ENCODE data around the gene STMN1. TPM values are rescaled to one million over a fixed set of nuclear protein-coding genes. Genes with fewer than 3 reads are reported as not detected.
A peak's percentile ranks its signal among the peaks of the same experiment; 100 is the strongest.
"Not testable (repeated sequence)": the region's sequence is repeated elsewhere in the genome, so short reads cannot be mapped to it uniquely, and the experiment has no call there.

Gene STMN1
- total RNA-seq, 1 donor from 2014 or later: 2,298 TPM

GRCh38 chr1:25948641-25949040 is 42.4 kb upstream of the STMN1 start:
- Mint-ChIP-seq H3K27ac (ENCODE audit: unreplicated experiment) (no peak overlapping the region), H3K4me3 (ENCODE audit: unreplicated experiment) (no peak overlapping the region), H3K9me3 (ENCODE audit: unreplicated experiment) (peaks cover 6% of the 10 kb centered on the region), H3K4me1 (ENCODE audit: low read depth, unreplicated experiment) (peaks cover 10% of the 10 kb centered on the region), H3K27me3 (ENCODE audit: unreplicated experiment) (peaks cover 5% of the 10 kb centered on the region), H3K36me3 (ENCODE audit: unreplicated experiment) (no peaks in the 10 kb centered on the region)
- DNase-seq: no peak
- no peak for TF ChIP-seq CTCF (IDR thresholded peaks at IDR 0.05; ENCODE audit: partially characterized antibody, unreplicated experiment)

DNA sequence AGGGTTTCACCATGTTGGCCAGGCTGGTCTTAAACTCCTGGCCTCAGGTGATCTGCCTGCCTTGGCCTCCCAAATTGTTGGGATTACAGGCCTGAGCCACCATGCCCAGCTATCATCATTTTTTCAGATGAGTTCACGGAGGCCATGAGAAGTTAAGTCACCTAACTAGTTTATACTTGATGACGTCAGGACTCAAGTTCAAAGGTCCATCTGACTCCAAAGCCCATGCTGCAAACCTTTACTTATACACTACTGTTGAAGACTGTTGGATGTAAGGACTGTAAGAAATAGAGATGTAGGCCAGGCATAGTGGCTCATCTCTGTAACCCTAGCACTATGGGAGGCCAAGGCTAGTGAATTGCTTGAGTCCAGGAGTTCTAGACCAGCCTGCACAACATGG is 40.8 kb upstream of the STMN1 start:
- H3K4me1 Mint-ChIP-seq (ENCODE audit: low read depth, unreplicated experiment): peaks cover 5% of the 10 kb centered on the region
- H3K27ac Mint-ChIP-seq (ENCODE audit: unreplicated experiment): no peak overlapping the region
- no peak for DNase-seq
- H3K4me3 Mint-ChIP-seq (ENCODE audit: unreplicated experiment): no peak overlapping the region
- no peaks in the 10 kb centered on the region for H3K9me3 Mint-ChIP-seq (ENCODE audit: unreplicated experiment)
- peaks cover 5% of the 10 kb centered on the region for H3K36me3 Mint-ChIP-seq (ENCODE audit: unreplicated experiment)
- H3K27me3 Mint-ChIP-seq (ENCODE audit: unreplicated experiment): peaks cover 5% of the 10 kb centered on the region
- TF ChIP-seq CTCF (IDR thresholded peaks at IDR 0.05; ENCODE audit: partially characterized antibody, unreplicated experiment): no peak

GRCh38 chr1:25945761-25946160 is 39.5 kb upstream of the STMN1 start:
- peaks cover 5% of the 10 kb centered on the region for H3K36me3 Mint-ChIP-seq (ENCODE audit: unreplicated experiment)
- no peak for TF ChIP-seq CTCF (IDR thresholded peaks at IDR 0.05; ENCODE audit: partially characterized antibody, unreplicated experiment)
- H3K4me3 Mint-ChIP-seq (ENCODE audit: unreplicated experiment): no peak overlapping the region
- peaks cover 5% of the 10 kb centered on the region for H3K27me3 Mint-ChIP-seq (ENCODE audit: unreplicated experiment)
- peak overlapping the region; percentile 75 for H3K27ac Mint-ChIP-seq (ENCODE audit: unreplicated experiment)
- no peaks in the 10 kb centered on the region for H3K9me3 Mint-ChIP-seq (ENCODE audit: unreplicated experiment)
- H3K4me1 Mint-ChIP-seq (ENCODE audit: low read depth, unreplicated experiment): peaks cover 5% of the 10 kb centered on the region
- no peak for DNase-seq

- peaks cover 5% of the 10 kb centered on the region for H3K36me3 Mint-ChIP-seq (ENCODE audit: unreplicated experiment)
- no peak for TF ChIP-seq CTCF (IDR thresholded peaks at IDR 0.05; ENCODE audit: partially characterized antibody, unreplicated experiment)
- H3K27me3 Mint-ChIP-seq (ENCODE audit: unreplicated experiment): peaks cover 5% of the 10 kb centered on the region
- no peak overlapping the region for H3K27ac Mint-ChIP-seq (ENCODE audit: unreplicated experiment)
- H3K9me3 Mint-ChIP-seq (ENCODE audit: unreplicated experiment): no peaks in the 10 kb centered on the region
- no peak overlapping the region for H3K4me3 Mint-ChIP-seq (ENCODE audit: unreplicated experiment)
- peaks cover 5% of the 10 kb centered on the region for H3K4me1 Mint-ChIP-seq (ENCODE audit: low read depth, unreplicated experiment)
- DNase-seq: no peak
Observed at GRCh38 chr1:25944986-25945385, 38.8 kb upstream of the STMN1 start.

GRCh38 chr1:25943511-25943910 is 37.3 kb upstream of the STMN1 start:
- not testable (repeated sequence) for H3K27me3 Mint-ChIP-seq (ENCODE audit: unreplicated experiment); H3K27ac Mint-ChIP-seq (ENCODE audit: unreplicated experiment); DNase-seq; H3K9me3 Mint-ChIP-seq (ENCODE audit: unreplicated experiment); H3K4me1 Mint-ChIP-seq (ENCODE audit: low read depth, unreplicated experiment); H3K4me3 Mint-ChIP-seq (ENCODE audit: unreplicated experiment); H3K36me3 Mint-ChIP-seq (ENCODE audit: unreplicated experiment)

- TF ChIP-seq CTCF (IDR thresholded peaks at IDR 0.05; ENCODE audit: partially characterized antibody, unreplicated experiment): no peak
- no peak for DNase-seq
- Mint-ChIP-seq H3K9me3 (ENCODE audit: unreplicated experiment) (no peaks in the 10 kb centered on the region), H3K36me3 (ENCODE audit: unreplicated experiment) (no peaks in the 10 kb centered on the region), H3K27me3 (ENCODE audit: unreplicated experiment) (no peaks in the 10 kb centered on the region), H3K27ac (ENCODE audit: unreplicated experiment) (no peak overlapping the region), H3K4me3 (ENCODE audit: unreplicated experiment) (no peak overlapping the region), H3K4me1 (ENCODE audit: low read depth, unreplicated experiment) (peaks cover 11% of the 10 kb centered on the region)
Observed at GRCh38 chr1:25936947-25937346, 30.7 kb upstream of the STMN1 start.
